ENCODE results near the gene FAP. TPM values are rescaled to one million over a fixed set of nuclear protein-coding genes. Genes with fewer than 3 reads are reported as not detected.

FAP gene
- total RNA-seq, 4 donors from 2014 or later, result 10.5 to 167 (median 25.9) TPM

- Histone ChIP-seq H3K27ac (peak overlapping the region; percentile 19 to 58), H3K36me3 (no peaks in the 10 kb centered on the region), H3K9me3 (no peaks in the 10 kb centered on the region), H3K27me3 (no peaks in the 10 kb centered on the region), H3K4me1 (no peaks in the 10 kb centered on the region), H3K4me3 (no peak overlapping the region)
- DNase-seq, result no peak
- intact Hi-C loops (cut with DNase I; ENCODE audit: low total_unique reads), result no loop called here
- TF ChIP-seq CTCF (IDR thresholded peaks at IDR 0.05) (no peak), POLR2A (IDR thresholded peaks at IDR 0.05) (no peak)
Observed at GRCh38 chr2:162220368-162220767, 22.9 kb downstream of the FAP start.

- no peak overlapping the region for H3K4me3 ChIP-seq
- DNase-seq, result no peak
- intact Hi-C loops (cut with DNase I; ENCODE audit: low total_unique reads), result no loop called here
- H3K9me3 ChIP-seq, result no peaks in the 10 kb centered on the region
- TF ChIP-seq CTCF (IDR thresholded peaks at IDR 0.05) (no peak), POLR2A (IDR thresholded peaks at IDR 0.05) (no peak)
- peak overlapping the region; percentile 32 to 58 for H3K27ac ChIP-seq
- no peaks in the 10 kb centered on the region for H3K27me3 ChIP-seq
- no peaks in the 10 kb centered on the region for H3K4me1 ChIP-seq
- H3K36me3 ChIP-seq, result no peaks in the 10 kb centered on the region
Observed at GRCh38 chr2:162219426-162219825, 23.8 kb downstream of the FAP start.

GRCh38 chr2:162217598-162217997 lies 25.6 kb downstream of the FAP start:
- no peak overlapping the region for H3K4me3 ChIP-seq
- TF ChIP-seq CTCF (IDR thresholded peaks at IDR 0.05), result no peak
- TF ChIP-seq POLR2A (IDR thresholded peaks at IDR 0.05), result no peak
- intact Hi-C loops (cut with DNase I; ENCODE audit: low total_unique reads), result no loop called here
- DNase-seq, result no peak
- H3K27ac ChIP-seq, result peak overlapping the region in 1 of 2 donors; percentile 1
- H3K27me3 ChIP-seq, result no peaks in the 10 kb centered on the region
- no peaks in the 10 kb centered on the region for H3K4me1 ChIP-seq
- no peaks in the 10 kb centered on the region for H3K9me3 ChIP-seq
- no peaks in the 10 kb centered on the region for H3K36me3 ChIP-seq

- Histone ChIP-seq H3K27me3 (no peaks in the 10 kb centered on the region), H3K27ac (no peak overlapping the region), H3K4me3 (no peak overlapping the region), H3K4me1 (no peaks in the 10 kb centered on the region), H3K9me3 (no peaks in the 10 kb centered on the region), H3K36me3 (no peaks in the 10 kb centered on the region)
- TF ChIP-seq POLR2A (IDR thresholded peaks at IDR 0.05) (no peak), CTCF (IDR thresholded peaks at IDR 0.05) (no peak)
- intact Hi-C loops (cut with DNase I; ENCODE audit: low total_unique reads), result no loop called here
- no peak for DNase-seq
Observed at GRCh38 chr2:162215162-162215561, 28.1 kb downstream of the FAP start.

GRCh38 chr2:162212366-162212765 lies 30.9 kb downstream of the FAP start:
- no peak for DNase-seq
- intact Hi-C loops (cut with DNase I; ENCODE audit: low total_unique reads), result no loop called here
- Histone ChIP-seq H3K4me1 (no peaks in the 10 kb centered on the region), H3K36me3 (no peaks in the 10 kb centered on the region), H3K27me3 (no peaks in the 10 kb centered on the region), H3K9me3 (no peaks in the 10 kb centered on the region), H3K27ac (peak overlapping the region; percentile 71), H3K4me3 (no peak overlapping the region)
- no peak for TF ChIP-seq POLR2A (IDR thresholded peaks at IDR 0.05)
- TF ChIP-seq CTCF (IDR thresholded peaks at IDR 0.05), result no peak
